Heart right ventricle (tissue), 16 donors: ENCODE data around the gene ANO2. TPM values are rescaled to one million over a fixed set of nuclear protein-coding genes. Genes with fewer than 3 reads are reported as not detected.

Experiments used
- ATAC-seq, 8 donors: fragments of 200-7000 bp; cut with Tn5 transposase; one replicate each; pipeline ENCODE4 v1.9.1; 2020; ENCODE audit warnings: mild to moderate bottlenecking in 8 of 8, moderate library complexity in 8 of 8, moderate number of reproducible peaks in 1 of 8
- DNase-seq, 2 donors: peaks; one replicate each; pipeline ENCODE4 v3.0.0-alpha.2; 2020
- H3K27ac ChIP-seq, 10 donors: fragments of 200-600 bp; sonication (generic) in 2 of 10; one replicate each; pipeline versions ENCODE4 v1.5.0 to v1.8.0; 2020 to 2022; ENCODE audit warnings: mild to moderate bottlenecking in 3 of 10
- H3K27me3 ChIP-seq, 7 donors: fragments of 200-600 bp; one replicate each; pipeline ENCODE4 v1.8.0; 2021 to 2022; ENCODE audit warnings: mild to moderate bottlenecking in 2 of 7
- H3K36me3 ChIP-seq, 9 donors: fragments of 200-600 bp; sonication (generic) in 1 of 9; one replicate each; pipeline versions ENCODE4 v1.5.0 to v1.8.0; 2020 to 2022; ENCODE audit warnings: mild to moderate bottlenecking in 2 of 9
- H3K4me1 ChIP-seq, 9 donors: fragments of 200-600 bp; sonication (generic) in 1 of 9; one replicate each; pipeline versions ENCODE4 v1.5.0 to v1.8.0; 2020 to 2022; ENCODE audit warnings: mild to moderate bottlenecking in 4 of 9
- H3K4me3 ChIP-seq, 10 donors: fragments of 200-600 bp; sonication (generic) in 2 of 10; one replicate each; pipeline versions ENCODE4 v1.5.0 to v1.8.0; 2020 to 2022; ENCODE audit warnings: mild to moderate bottlenecking in 7 of 10, moderate library complexity in 2 of 10
- H3K9me3 ChIP-seq, 11 donors: fragments of 200-600 bp in 10 of 11; sonication (generic) in 2 of 11; one replicate each; pipeline versions ENCODE4 v1.5.0 to v1.8.0; 2013 to 2022; ENCODE audit warnings: mild to moderate bottlenecking in 2 of 11, control low read depth in 1 of 11, moderate library complexity in 1 of 11
- WGBS, 2 donors: extraction: QIAGEN DNeasy Blood & Tissue Kit; methylation state at CpG; one replicate each; pipeline ENCODE4 v1.1.7; 2013; ENCODE audit warnings: inconsistent platforms in 1 of 2; 5-methylcytosine and 5-hydroxymethylcytosine counted together
- intact Hi-C, 10 donors: fragments of 100-400 bp; cut with DNase I; formaldehyde crosslinking; loops; one replicate each; pipeline versions ENCODE4 v1.11.1 to v1.14.2; 2022
- polyA plus RNA-seq, 2 donors: library from polyadenylated mRNA; stranded (reverse); fragments of 200-250 nt; gene quantifications; one replicate each; pipeline ENCODE4 v1.2.3, GENCODE V29; 2013
- total RNA-seq, 10 donors: library from RNA; stranded (reverse); fragmentation: NEBNext Ultra II Directional in 3 of 10; extraction: Animal tissue kit (Norgen Biotek cat#: 25700) in 3 of 10; gene quantifications; one replicate each; pipeline versions ENCODE4 v1.2.1 to v1.2.4, GENCODE V29; 2021 to 2023
- TF ChIP-seq, protein P1 (sequence below), 9 donors: fragments of 200-600 bp; sonication (generic) in 2 of 9; IDR thresholded peaks; one replicate each; pipeline versions ENCODE4 v1.5.0 to v1.8.0; 2021 to 2022; ENCODE audit warnings: antibody characterized with exemption in 9 of 9, mild to moderate bottlenecking in 5 of 9, moderate library complexity in 1 of 9
- donor health status: Arrhythmogenic right ventricular cardiomyopathy.
- donor health status: ischemic (EF 13 %, LVEDD 7.1; RV severe dilation, severe dysfunction).
- donor health status: healthy with polysubstance abuse.
- donor health status: DM: no; HTN: yes; CAD: no.
- donor health status: DM: no; HTN: no; CAD: no.
- donor health status: ischemic (EF 25% LVEDD 6.9; RV normal size, moderate dysfunction).
- donor health status: ischemic (EF 25% LVEDD 5.7; RV mildly dilated, moderate dysfunction).
- donor health status: healthy.
- donor health status: DM: yes; HTN: yes; CAD: no.
- donor health status: Ischemic cardiomyopathy.
- donor health status: ischemic (EF 35%, LVEDD 5.7; RV mildly dilated, moderate dysfunction).
- donor health status: nonischemic (EF 11% LVEDD 7.7; RV severe dilation, severe dysfunction).
- donor health status: DM: yes; HTN: yes; CAD: no.
- donor health status: PGD.
- donor health status: ischemic (EF 29% LVEDD 5.4; RV normal size, mild dysfunction).
- donor health status: nonischemic (EF 23%, LVEDD 6.1; RV moderate dilation, normal function).

Gene ANO2
- total and polyA plus RNA-seq, 12 donors: 4.0 to 15.2 (median 12.0) TPM

DNA sequence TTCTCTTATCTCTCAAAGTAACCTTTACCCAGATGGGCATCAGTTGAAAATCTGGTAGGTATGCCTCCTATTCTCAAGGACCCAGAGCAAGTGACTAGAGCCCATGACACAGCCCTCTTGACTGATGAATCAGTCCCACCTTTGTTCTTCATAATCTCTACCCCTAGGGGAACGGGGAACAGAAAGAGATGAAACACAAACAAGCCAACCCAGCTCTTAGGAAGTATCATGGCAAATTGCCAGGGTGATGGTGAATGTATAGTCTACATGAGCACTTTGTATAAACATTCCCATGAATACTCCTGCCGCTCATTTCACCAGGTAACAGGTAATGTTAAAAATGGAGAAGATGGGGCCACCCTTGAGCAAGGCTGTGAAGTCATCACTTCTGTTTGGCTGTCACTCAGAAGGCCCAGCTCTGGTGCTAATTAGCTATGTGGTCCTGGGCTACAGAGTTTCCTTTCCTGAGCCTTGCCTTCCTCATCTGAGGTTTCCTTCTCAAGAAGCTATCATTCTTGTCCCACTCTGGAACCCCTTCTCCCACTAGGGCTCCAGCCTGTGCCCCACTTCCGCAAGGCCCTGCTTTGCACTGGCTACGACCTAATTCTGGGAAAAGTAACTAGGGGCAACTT is 161.7 kb downstream of the ANO2 start:
- H3K27me3 ChIP-seq: peaks cover 0 to 6% (median 0%) of the 10 kb centered on the region in 7 donors

DNA sequence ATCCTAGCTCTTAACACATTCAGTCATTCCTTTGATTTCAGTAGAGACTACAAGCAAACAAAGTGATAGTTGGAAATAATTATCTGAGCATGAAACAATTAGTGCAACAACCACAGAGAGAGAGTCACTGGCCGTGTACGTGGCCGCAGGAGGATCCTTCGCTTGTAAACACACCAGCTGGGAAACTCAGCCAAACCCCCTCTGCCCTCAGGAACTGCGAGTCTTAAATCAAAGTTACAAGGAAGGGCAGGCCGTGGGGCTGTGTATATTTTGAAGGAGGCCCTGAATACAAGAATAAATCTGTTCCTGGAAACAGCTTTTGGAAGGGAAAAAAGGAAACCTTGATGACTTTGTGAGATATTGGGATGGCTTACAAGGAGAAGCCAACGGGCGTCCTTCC is 164.5 kb downstream of the ANO2 start:
- ATAC-seq: peak in 2 of 8 donors; percentile 37
- Histone ChIP-seq H3K27me3 (peaks cover 0 to 3% (median 0%) of the 10 kb centered on the region in 7 donors), H3K27ac (peak overlapping the region in 1 of 10 donors; percentile 15), H3K4me3 (no peak overlapping the region), H3K4me1 (peaks cover 0 to 40% (median 12%) of the 10 kb centered on the region in 9 donors), H3K36me3 (no peaks in the 10 kb centered on the region), H3K9me3 (no peaks in the 10 kb centered on the region)
- TF ChIP-seq, protein P1, sequence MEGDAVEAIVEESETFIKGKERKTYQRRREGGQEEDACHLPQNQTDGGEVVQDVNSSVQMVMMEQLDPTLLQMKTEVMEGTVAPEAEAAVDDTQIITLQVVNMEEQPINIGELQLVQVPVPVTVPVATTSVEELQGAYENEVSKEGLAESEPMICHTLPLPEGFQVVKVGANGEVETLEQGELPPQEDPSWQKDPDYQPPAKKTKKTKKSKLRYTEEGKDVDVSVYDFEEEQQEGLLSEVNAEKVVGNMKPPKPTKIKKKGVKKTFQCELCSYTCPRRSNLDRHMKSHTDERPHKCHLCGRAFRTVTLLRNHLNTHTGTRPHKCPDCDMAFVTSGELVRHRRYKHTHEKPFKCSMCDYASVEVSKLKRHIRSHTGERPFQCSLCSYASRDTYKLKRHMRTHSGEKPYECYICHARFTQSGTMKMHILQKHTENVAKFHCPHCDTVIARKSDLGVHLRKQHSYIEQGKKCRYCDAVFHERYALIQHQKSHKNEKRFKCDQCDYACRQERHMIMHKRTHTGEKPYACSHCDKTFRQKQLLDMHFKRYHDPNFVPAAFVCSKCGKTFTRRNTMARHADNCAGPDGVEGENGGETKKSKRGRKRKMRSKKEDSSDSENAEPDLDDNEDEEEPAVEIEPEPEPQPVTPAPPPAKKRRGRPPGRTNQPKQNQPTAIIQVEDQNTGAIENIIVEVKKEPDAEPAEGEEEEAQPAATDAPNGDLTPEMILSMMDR (IDR thresholded peaks at IDR 0.05): no peak
- no peak for DNase-seq
- intact Hi-C loops: no loop called here
- WGBS, 2 donors: 57 to 59% methylated on average over 8 of the region's 8 CpGs

More for the DNA sequence above, 161.7 kb downstream of the ANO2 start:
- H3K27ac ChIP-seq: no peak overlapping the region
- intact Hi-C loops: no loop called here
- H3K4me1 ChIP-seq: peaks cover 0 to 37% (median 12%) of the 10 kb centered on the region in 9 donors
- H3K4me3 ChIP-seq: no peak overlapping the region
- no peak for ATAC-seq
- no peaks in the 10 kb centered on the region for H3K9me3 ChIP-seq
- H3K36me3 ChIP-seq: no peaks in the 10 kb centered on the region
- no peak for DNase-seq
- WGBS, 2 donors: 90 to 91% methylated on average over 4 of the region's 4 CpGs
- TF ChIP-seq, protein P1 (IDR thresholded peaks at IDR 0.05): no peak

DNA sequence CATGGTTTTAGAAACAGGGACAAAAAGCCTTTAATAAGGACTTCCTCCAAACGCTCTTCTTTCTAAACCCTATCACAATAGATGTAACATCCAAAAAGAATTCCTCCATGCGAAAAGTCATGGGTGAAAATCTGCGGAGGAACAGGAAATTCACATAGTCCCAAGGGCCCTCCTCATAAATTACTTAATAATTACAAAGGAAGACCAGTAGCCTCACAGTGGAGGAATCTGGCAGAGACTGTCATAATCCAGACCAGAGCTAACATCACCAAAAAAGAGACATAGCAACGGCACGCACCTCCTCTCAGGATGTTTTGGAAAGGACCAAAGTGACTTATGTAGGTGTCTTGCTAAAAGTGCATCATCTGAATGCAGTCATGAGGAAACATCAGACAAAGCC is 165.7 kb downstream of the ANO2 start:
- no peaks in the 10 kb centered on the region for H3K36me3 ChIP-seq
- H3K9me3 ChIP-seq: no peaks in the 10 kb centered on the region
- DNase-seq (no peak), ATAC-seq (peak in 4 of 8 donors; percentile 53 to 69 (median 68))
- intact Hi-C loops: no loop called here
- 55 to 61% methylated on average over 5 of the region's 5 CpGs for WGBS, 2 donors
- peaks cover 0 to 3% (median 0%) of the 10 kb centered on the region in 7 donors for H3K27me3 ChIP-seq
- H3K27ac ChIP-seq: peak overlapping the region in 6 of 10 donors; percentile 7 to 34 (median 29)
- H3K4me3 ChIP-seq: no peak overlapping the region
- peaks cover 0 to 40% (median 12%) of the 10 kb centered on the region in 9 donors for H3K4me1 ChIP-seq
- TF ChIP-seq, protein P1 (IDR thresholded peaks at IDR 0.05): no peak

DNA sequence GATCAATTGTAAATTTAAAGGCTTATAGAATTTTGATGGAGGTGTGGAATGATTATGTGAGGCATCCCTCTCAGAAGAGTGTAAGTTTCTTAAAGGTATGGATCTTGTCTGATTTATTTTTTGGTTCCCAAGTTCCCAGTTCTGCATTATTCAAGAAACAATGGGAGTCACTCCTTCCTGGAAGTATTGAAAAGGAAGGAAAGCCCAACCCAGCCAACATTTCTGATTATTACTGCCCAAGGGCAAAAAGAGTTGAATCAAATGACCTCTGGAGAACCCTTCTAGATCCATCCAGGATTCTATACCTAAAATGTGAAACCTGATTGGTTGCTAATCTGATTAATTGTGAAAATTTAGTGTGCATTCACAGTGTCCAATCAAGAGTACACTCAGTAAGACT is 166.2 kb downstream of the ANO2 start:
- Histone ChIP-seq H3K27me3 (peaks cover 0 to 3% (median 0%) of the 10 kb centered on the region in 7 donors), H3K9me3 (no peaks in the 10 kb centered on the region), H3K4me1 (peaks cover 0 to 40% (median 12%) of the 10 kb centered on the region in 9 donors), H3K36me3 (no peaks in the 10 kb centered on the region), H3K4me3 (no peak overlapping the region), H3K27ac (peak overlapping the region in 5 of 10 donors; percentile 13 to 34 (median 30))
- intact Hi-C loops: no loop called here
- DNase-seq (no peak), ATAC-seq (peak in 2 of 8 donors; percentile 52 to 65)
- TF ChIP-seq, protein P1 (IDR thresholded peaks at IDR 0.05): no peak
